ENCODE results near the gene RPL10A.

- TF ChIP-seq CTCF (IDR thresholded peaks at IDR 0.05 in 8 of 11, conservative IDR thresholded peaks at IDR 0.05 in 3 of 11) (no peak), POLR2A (IDR thresholded peaks at IDR 0.05) (no peak), POLR2AphosphoS5 (IDR thresholded peaks at IDR 0.05) (no peak)
Measured at GRCh38 chr6:35512006-35512405, 43.8 kb downstream of the RPL10A start.

All from spleen (tissue), 7 donors.